DND-41 (cell line): Measurements from ENCODE around the gene GPATCH8.
"Not testable (repeated sequence)": the region's sequence is repeated elsewhere in the genome, so short reads cannot be mapped to it uniquely, and the experiment has no call there.

ENCODE experiments used
- ATAC-seq: fragments of 200-7000 bp; cut with Tn5 transposase; 3 replicates; pipeline ENCODE4 v1.9.1; 2021; ENCODE audit warnings: low read depth; ENCODE audit not compliant: insufficient read depth
- DNase-seq: peaks from one replicate; pipeline ENCODE4 v3.0.0-alpha.2; 2020
- H2AFZ ChIP-seq: 2 replicates; pipeline ENCODE4 v1.6.0; 2012; ENCODE audit warnings: low read depth, low read length
- H3K27ac ChIP-seq: 2 replicates; pipeline ENCODE4 v1.5.1; 2012; ENCODE audit warnings: low read length, inconsistent platforms
- H3K27me3 ChIP-seq: fragments of 200-600 bp; sonication (generic); 2 replicates; pipeline ENCODE4 v1.6.0; 2012; ENCODE audit warnings: low read length, mild to moderate bottlenecking, inconsistent platforms; ENCODE audit not compliant: insufficient read depth, poor library complexity
- H3K36me3 ChIP-seq: 2 replicates; pipeline ENCODE4 v1.5.1; 2012; ENCODE audit warnings: low read length, inconsistent platforms; ENCODE audit not compliant: insufficient read depth
- H3K4me1 ChIP-seq: 2 replicates; pipeline ENCODE4 v1.5.1; 2012; ENCODE audit warnings: mild to moderate bottlenecking, low read length; ENCODE audit not compliant: insufficient read depth
- H3K4me2 ChIP-seq: 2 replicates; pipeline ENCODE4 v1.6.0; 2012; ENCODE audit warnings: mild to moderate bottlenecking, moderate library complexity, low read length, inconsistent platforms; ENCODE audit not compliant: insufficient read depth
- H3K4me3 ChIP-seq, 2 experiments: fragments of 200-600 bp in 1 of 2; shearing (Covaris generic) in 1 of 2; 2 replicates each; pipeline ENCODE4 v1.5.1; 2012 to 2016; ENCODE audit warnings: inconsistent platforms in 2 of 2, low read length in 2 of 2, mild to moderate bottlenecking in 2 of 2, low read depth in 1 of 2, moderate library complexity in 1 of 2
- H3K79me2 ChIP-seq: 2 replicates; pipeline ENCODE4 v1.6.0; 2012; ENCODE audit warnings: low read length, inconsistent platforms; ENCODE audit not compliant: insufficient read depth
- H3K9ac ChIP-seq: 2 replicates; pipeline ENCODE4 v1.6.0; 2012; ENCODE audit warnings: low read depth, mild to moderate bottlenecking, inconsistent platforms, low read length, moderate library complexity
- H3K9me3 ChIP-seq: 2 replicates; pipeline ENCODE4 v1.5.1; 2012; ENCODE audit warnings: low read length, moderate library complexity, mild to moderate bottlenecking, inconsistent platforms; ENCODE audit not compliant: insufficient read depth, severe bottlenecking
- H4K20me1 ChIP-seq: 2 replicates; pipeline ENCODE4 v1.6.0; 2012; ENCODE audit warnings: low read length; ENCODE audit not compliant: insufficient read depth
- CTCF ChIP-seq: IDR thresholded peaks from 2 replicates; pipeline ENCODE4 v1.5.1; 2012; ENCODE audit warnings: borderline replicate concordance, low read length, moderate library complexity, mild to moderate bottlenecking; ENCODE audit not compliant: poor library complexity, severe bottlenecking; ENCODE audit errors: extremely low read depth
- EZH2 ChIP-seq: IDR thresholded peaks from 3 replicates; pipeline ENCODE4 v1.6.1; 2012; ENCODE audit warnings: borderline replicate concordance, low read depth, mild to moderate bottlenecking, moderate library complexity, low read length, inconsistent platforms; ENCODE audit not compliant: severe bottlenecking

The GPATCH8 gene

GRCh38 chr17:44522883-44523671, 19.9 kb upstream of the GPATCH8 start:
- Histone ChIP-seq H3K4me2 (no peak overlapping the region), H3K4me1 (no peaks in the 10 kb centered on the region), H3K36me3 (no peaks in the 10 kb centered on the region), H4K20me1 (no peaks in the 10 kb centered on the region), H3K9ac (no peak overlapping the region), H2AFZ (no peak overlapping the region), H3K27ac (no peak overlapping the region), H3K9me3 (no peaks in the 10 kb centered on the region), H3K4me3 (no peak overlapping the region), H3K79me2 (no peaks in the 10 kb centered on the region), H3K27me3 (peaks cover 2% of the 10 kb centered on the region)
- DNase-seq = peak; percentile 36
- TF ChIP-seq EZH2 (no peak), CTCF (peak; percentile 45)
- no peak for ATAC-seq

GRCh38 chr17:44518032-44518431, 14.8 kb upstream of the GPATCH8 start:
- no peaks in the 10 kb centered on the region for H4K20me1 ChIP-seq
- DNase-seq = no peak
- H3K27ac ChIP-seq = no peak overlapping the region
- no peaks in the 10 kb centered on the region for H3K36me3 ChIP-seq
- TF ChIP-seq CTCF (no peak), EZH2 (no peak)
- H3K9me3 ChIP-seq = no peaks in the 10 kb centered on the region
- no peak overlapping the region for H3K4me2 ChIP-seq
- no peak overlapping the region for H3K4me3 ChIP-seq
- no peak for ATAC-seq
- no peaks in the 10 kb centered on the region for H3K79me2 ChIP-seq
- no peak overlapping the region for H2AFZ ChIP-seq
- no peak overlapping the region for H3K9ac ChIP-seq
- peaks cover 8% of the 10 kb centered on the region for H3K27me3 ChIP-seq
- no peaks in the 10 kb centered on the region for H3K4me1 ChIP-seq

GRCh38 chr17:44511241-44512134, 8.3 kb upstream of the GPATCH8 start:
- not testable (repeated sequence) for ATAC-seq, H3K9me3 ChIP-seq, H2AFZ ChIP-seq, H3K9ac ChIP-seq, H3K4me3 ChIP-seq, H4K20me1 ChIP-seq, H3K79me2 ChIP-seq, H3K36me3 ChIP-seq, H3K4me2 ChIP-seq, H3K27me3 ChIP-seq, H3K27ac ChIP-seq, H3K4me1 ChIP-seq
- peak; percentile 21 for TF ChIP-seq CTCF
- DNase-seq = peak; percentile 13

- not testable (repeated sequence) for H4K20me1 ChIP-seq
These were observed 3.9 kb upstream of the GPATCH8 start for GRCh38 chr17:44506939-44507604.

More at GRCh38 chr17:44506939-44507604, 3.9 kb upstream of the GPATCH8 start:
- H3K4me3 ChIP-seq, H3K27ac ChIP-seq, ATAC-seq, H3K9ac ChIP-seq, H3K36me3 ChIP-seq, DNase-seq, H3K4me2 ChIP-seq, H3K27me3 ChIP-seq, H3K9me3 ChIP-seq, H2AFZ ChIP-seq: not testable (repeated sequence)
- Histone ChIP-seq H3K79me2 (peaks cover 19% of the 10 kb centered on the region), H3K4me1 (peaks cover 11% of the 10 kb centered on the region)
